MCF 10A (cell line): ENCODE results near the gene ID2. TPM values are rescaled to one million over a fixed set of nuclear protein-coding genes. Genes with fewer than 3 reads are reported as not detected.
A peak's percentile ranks its signal among the peaks of the same experiment; 100 is the strongest.

Experiments
- BruUV-seq: library from RNA; stranded (reverse); fragments of 400-500 nt; replicated peaks from 2 replicates; lab custom pipeline; 2021; lab: Mats Ljungman, UMichigan
- CTCF ChIA-PET: fragments of 300-600 bp; sonication (Branson Sonifier 250); formaldehyde crosslinking; extraction: SDS; loops from one replicate; lab custom pipeline; 2021; ENCODE audit warnings: antibody characterized with exemption, inconsistent platforms; lab: Yijun Ruan, JAX
- POLR2A ChIA-PET: fragments of 300-600, 350-650 bp; sonication (Branson Sonifier 250); formaldehyde crosslinking; extraction: SDS; loops from one replicate; lab custom pipeline; 2020; ENCODE audit warnings: antibody characterized with exemption, inconsistent platforms; lab: Yijun Ruan, JAX
- DNase-seq: peaks from one replicate; pipeline ENCODE4 v3.0.0-alpha.2; 2018; ENCODE audit not compliant: unreplicated experiment
- H3K27ac Mint-ChIP-seq: one replicate; pipeline ENCODE4 v1.8.0; 2022; ENCODE audit warnings: mild to moderate bottlenecking, low read depth, mixed read lengths; ENCODE audit not compliant: unreplicated experiment
- H3K27me3 Mint-ChIP-seq: one replicate; pipeline ENCODE4 v1.8.0; 2022; ENCODE audit warnings: mixed read lengths; ENCODE audit not compliant: insufficient read depth, unreplicated experiment
- H3K36me3 Mint-ChIP-seq: one replicate; pipeline ENCODE4 v1.8.0; 2022; ENCODE audit warnings: mild to moderate bottlenecking, moderate library complexity, mixed read lengths; ENCODE audit not compliant: insufficient read depth, unreplicated experiment
- H3K4me1 Mint-ChIP-seq: one replicate; pipeline ENCODE4 v1.8.0; 2022; ENCODE audit warnings: mixed read lengths; ENCODE audit not compliant: insufficient read depth, unreplicated experiment
- H3K4me3 Mint-ChIP-seq: one replicate; pipeline ENCODE4 v1.8.0; 2022; ENCODE audit warnings: mild to moderate bottlenecking, moderate library complexity, mixed read lengths; ENCODE audit not compliant: unreplicated experiment
- H3K9me3 Mint-ChIP-seq: one replicate; pipeline ENCODE4 v1.8.0; 2022; ENCODE audit warnings: mixed read lengths; ENCODE audit not compliant: unreplicated experiment
- intact Hi-C: fragments of 100-400 bp; cut with micrococcal nuclease; formaldehyde crosslinking; loops from 2 replicates; pipeline ENCODE4 v1.14.1; 2022
- total RNA-seq: library from RNA; stranded (reverse); gene quantifications from 2 replicates; pipeline ENCODE4 v1.2.3, GENCODE V29; 2022
- TF ChIP-seq, protein P1 (sequence below): fragments of 200-600 bp; IDR thresholded peaks from one replicate; pipeline ENCODE4 v1.8.0; 2022; ENCODE audit warnings: antibody characterized with exemption, mild to moderate bottlenecking; ENCODE audit not compliant: unreplicated experiment

The ID2 gene
- total RNA-seq, 1 experiment from 2014 or later, result 2.0 TPM

DNA sequence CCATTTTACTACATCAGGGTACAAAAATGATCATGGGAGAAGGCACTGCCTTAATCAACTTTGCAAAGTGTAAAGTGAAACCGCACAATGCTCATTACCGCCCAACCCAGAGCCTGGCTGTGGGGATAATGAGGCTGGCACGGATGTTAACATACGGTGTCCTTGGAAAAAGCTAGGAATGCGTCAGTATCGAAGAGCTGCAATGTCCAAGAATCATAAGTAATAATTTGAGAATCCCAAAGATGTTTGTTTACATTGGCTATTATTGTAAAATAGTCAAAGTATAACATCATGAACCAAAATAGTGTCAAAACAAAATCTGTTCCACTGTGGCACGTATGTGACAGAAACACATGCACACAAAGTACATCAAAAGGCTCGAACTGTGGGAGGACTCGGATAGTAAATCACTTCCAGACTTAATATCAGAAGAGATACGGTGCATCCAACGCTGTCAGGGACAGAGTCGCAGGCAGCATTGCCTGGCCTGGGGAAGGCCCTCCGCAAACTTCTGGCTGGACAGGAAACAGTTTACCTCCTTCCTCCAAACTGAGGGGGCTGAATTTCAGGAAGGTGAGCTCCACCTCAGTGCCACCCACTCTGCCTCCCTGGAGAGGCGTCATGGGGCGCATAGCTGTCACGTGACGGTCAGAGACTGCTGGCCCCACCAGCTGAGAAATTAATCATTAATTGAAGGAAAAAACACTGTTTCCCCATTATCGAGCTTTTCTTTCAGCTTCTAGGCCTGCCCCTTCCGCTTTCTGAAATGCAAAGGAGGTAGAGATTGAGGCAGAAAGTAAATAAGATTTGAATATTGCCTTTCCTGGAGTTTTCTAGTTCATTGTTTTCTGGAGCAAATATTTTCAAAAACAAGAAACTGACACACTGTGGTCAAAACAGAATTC is 1.8 kb upstream of the ID2 start:
- POLR2A ChIA-PET, result interaction anchor here (0.7 to 1.5 kb wide), 6 partner anchors 10 to 988 kb away, joined by 3 to 4 read pairs (median 3); partner anchors contain the start of gene KIDINS220
- Mint-ChIP-seq H3K27ac (no peak overlapping the region), H3K4me1 (peaks cover 28% of the 10 kb centered on the region), H3K4me3 (peak overlapping the region; percentile 74), H3K36me3 (no peaks in the 10 kb centered on the region), H3K9me3 (no peaks in the 10 kb centered on the region), H3K27me3 (no peaks in the 10 kb centered on the region)
- peak; percentile 10 for DNase-seq
- no TSS peak for BruUV-seq
- TF ChIP-seq, protein P1, sequence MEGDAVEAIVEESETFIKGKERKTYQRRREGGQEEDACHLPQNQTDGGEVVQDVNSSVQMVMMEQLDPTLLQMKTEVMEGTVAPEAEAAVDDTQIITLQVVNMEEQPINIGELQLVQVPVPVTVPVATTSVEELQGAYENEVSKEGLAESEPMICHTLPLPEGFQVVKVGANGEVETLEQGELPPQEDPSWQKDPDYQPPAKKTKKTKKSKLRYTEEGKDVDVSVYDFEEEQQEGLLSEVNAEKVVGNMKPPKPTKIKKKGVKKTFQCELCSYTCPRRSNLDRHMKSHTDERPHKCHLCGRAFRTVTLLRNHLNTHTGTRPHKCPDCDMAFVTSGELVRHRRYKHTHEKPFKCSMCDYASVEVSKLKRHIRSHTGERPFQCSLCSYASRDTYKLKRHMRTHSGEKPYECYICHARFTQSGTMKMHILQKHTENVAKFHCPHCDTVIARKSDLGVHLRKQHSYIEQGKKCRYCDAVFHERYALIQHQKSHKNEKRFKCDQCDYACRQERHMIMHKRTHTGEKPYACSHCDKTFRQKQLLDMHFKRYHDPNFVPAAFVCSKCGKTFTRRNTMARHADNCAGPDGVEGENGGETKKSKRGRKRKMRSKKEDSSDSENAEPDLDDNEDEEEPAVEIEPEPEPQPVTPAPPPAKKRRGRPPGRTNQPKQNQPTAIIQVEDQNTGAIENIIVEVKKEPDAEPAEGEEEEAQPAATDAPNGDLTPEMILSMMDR, result no peak
- CTCF ChIA-PET, result interaction anchor here (0.6 to 1.9 kb wide), 6 partner anchors 12 to 1237 kb away, joined by 3 to 8 read pairs (median 3); no protein-coding TSS in a partner anchor
- intact Hi-C loops, result loop anchor here (10.0 kb wide), 1 partner anchor 985 kb away; no protein-coding TSS in a partner anchor

DNA sequence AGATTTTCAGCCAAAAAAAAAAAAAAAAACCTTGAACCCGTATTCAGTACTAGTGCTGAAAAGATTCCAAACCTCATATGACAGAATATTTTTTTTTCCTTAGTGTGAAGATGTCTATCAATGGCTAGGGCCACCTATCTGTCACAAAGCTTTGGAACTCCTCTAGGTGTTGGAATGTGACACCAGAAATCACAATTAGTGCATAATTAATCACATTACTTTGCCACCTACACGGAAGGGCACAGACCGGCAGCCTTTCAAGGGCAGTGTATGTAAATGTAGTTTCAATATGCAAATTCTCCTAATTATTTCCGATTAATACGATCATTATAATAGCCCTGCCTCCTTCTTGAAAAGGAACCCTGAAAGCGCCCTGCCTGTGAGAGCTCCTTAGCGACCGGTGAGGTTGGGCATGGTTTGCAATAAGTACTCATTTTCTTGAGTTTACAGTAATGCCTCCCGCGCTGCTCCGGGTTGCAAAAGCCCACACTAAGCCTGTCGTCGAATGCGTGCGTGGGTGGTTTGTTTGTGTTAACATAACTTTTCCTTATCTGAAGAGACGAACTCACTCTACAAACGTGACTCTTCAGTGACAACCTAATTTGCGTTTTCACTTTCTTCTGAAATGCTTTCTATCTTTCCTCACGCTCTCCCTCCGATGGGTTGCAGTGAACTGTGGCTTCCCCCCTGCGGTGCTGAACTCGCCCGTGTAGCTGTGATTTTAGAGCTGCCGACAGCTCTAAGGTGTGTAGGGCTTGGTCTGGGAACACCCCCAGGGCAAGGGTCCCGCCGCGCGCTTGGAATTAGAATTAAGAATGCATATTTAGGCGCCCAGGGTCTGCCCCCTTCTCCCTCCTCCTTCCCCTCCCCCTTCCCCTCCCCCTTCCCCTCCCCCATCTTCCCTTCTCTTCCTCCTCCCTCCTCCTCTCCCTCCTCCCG is 765 bp upstream of the ID2 start:
- CTCF ChIA-PET, result interaction anchor here (0.6 to 2.5 kb wide), 14 partner anchors 9 to 1584 kb away, joined by 3 to 8 read pairs (median 4); no protein-coding TSS in a partner anchor
- intact Hi-C loops, result loop anchor here (10.0 kb wide), 1 partner anchor 986 kb away; no protein-coding TSS in a partner anchor
- DNase-seq, result peak; percentile 69
- TF ChIP-seq, protein P1, result no peak
- Mint-ChIP-seq H3K27me3 (no peaks in the 10 kb centered on the region), H3K36me3 (no peaks in the 10 kb centered on the region), H3K4me3 (peak overlapping the region; percentile 75), H3K9me3 (no peaks in the 10 kb centered on the region), H3K27ac (no peak overlapping the region), H3K4me1 (peaks cover 28% of the 10 kb centered on the region)
- no TSS peak for BruUV-seq
- POLR2A ChIA-PET, result interaction anchor here (0.6 to 2.0 kb wide), 21 partner anchors 11 to 1253 kb away, joined by 3 to 11 read pairs (median 4); partner anchors contain the start of gene KIDINS220

DNA sequence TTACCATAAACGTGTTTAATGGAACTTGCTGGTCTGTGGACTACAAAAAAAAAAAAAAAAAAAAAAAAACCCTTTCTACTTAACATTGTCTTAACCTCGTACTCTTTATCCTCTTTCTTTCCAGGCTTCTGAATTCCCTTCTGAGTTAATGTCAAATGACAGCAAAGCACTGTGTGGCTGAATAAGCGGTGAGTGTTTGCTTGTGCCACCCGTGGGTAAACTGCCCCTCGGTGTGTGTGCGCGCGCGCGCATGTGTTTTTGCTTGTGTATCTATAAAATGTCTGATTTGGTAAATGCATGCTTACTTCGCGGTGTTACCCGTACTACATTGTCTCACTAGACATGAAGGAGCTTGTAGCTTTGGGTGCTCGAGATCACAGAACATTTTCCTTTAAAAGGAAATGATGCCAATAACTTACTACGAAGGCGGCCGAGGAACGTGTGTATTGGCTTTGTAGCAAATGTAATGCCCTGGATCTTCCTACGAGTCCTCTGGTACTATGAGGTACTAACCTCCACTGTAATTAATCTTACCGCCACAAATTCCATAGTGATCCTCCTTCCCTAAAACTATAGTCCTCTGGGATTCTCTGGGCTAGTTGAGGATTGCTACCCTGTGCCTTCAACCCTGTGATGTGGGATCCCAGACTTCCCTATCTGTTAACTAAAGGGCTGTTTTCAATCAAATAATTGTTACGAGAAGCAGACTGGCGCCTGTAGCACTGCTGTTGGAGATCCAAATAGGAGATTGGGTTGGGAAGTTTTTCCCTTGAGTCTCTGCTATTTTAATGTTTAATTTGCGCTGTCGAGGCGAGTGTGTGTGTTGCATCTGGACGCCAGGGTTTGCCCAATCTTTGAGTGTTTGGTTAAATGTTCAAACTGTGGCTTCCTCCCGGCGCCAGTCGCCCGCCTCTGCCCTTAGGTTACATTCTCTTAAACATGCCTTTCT is 1.1 kb downstream of the ID2 start:
- Mint-ChIP-seq H3K36me3 (no peaks in the 10 kb centered on the region), H3K4me3 (peak overlapping the region; percentile 75), H3K9me3 (no peaks in the 10 kb centered on the region), H3K4me1 (peaks cover 25% of the 10 kb centered on the region), H3K27ac (no peak overlapping the region), H3K27me3 (peaks cover 10% of the 10 kb centered on the region)
- TF ChIP-seq, protein P1, result no peak
- ChIA-PET CTCF (interaction anchor here (0.7 to 2.5 kb wide), 6 partner anchors 10 to 1586 kb away, joined by 3 to 7 read pairs (median 4); no protein-coding TSS in a partner anchor), POLR2A (interaction anchor here (0.6 to 2.0 kb wide), 9 partner anchors 10 to 1395 kb away, joined by 3 to 11 read pairs (median 3); no protein-coding TSS in a partner anchor)
- no TSS peak for BruUV-seq
- peak; percentile 59 for DNase-seq
- intact Hi-C loops, result loop anchor here (1.0 to 10.0 kb wide), 2 partner anchors 988 to 1480 kb away; no protein-coding TSS in a partner anchor
